GM12878 (cell line): ENCODE results near the gene KLHL7.

Experiments
- BCL11A ChIP-seq: IDR thresholded peaks from 2 replicates; pipeline ENCODE4 v1.6.1; 2011; ENCODE audit warnings: low read depth, low read length
- CBFB ChIP-seq: IDR thresholded peaks from 2 replicates; pipeline ENCODE4 v1.6.1; 2016; ENCODE audit warnings: antibody characterized with exemption, low read depth
- CREB1 ChIP-seq: IDR thresholded peaks from 2 replicates; pipeline ENCODE4 v1.6.1; 2012; ENCODE audit warnings: low read depth, mild to moderate bottlenecking, inconsistent platforms
- CTCF ChIP-seq, 3 experiments: IDR thresholded peaks in 2 of 3; conservative IDR thresholded peaks in 1 of 3; 2 replicates each; pipeline ENCODE4 v1.5.1; 2011; ENCODE audit warnings: low read depth in 3 of 3, low read length in 3 of 3, mild to moderate bottlenecking in 3 of 3, control low read depth in 2 of 3, moderate library complexity in 2 of 3, inconsistent platforms in 1 of 3, mixed read lengths in 1 of 3; ENCODE audit not compliant: control insufficient read depth in 2 of 3, insufficient read depth in 1 of 3; ENCODE audit errors: extremely low read depth in 1 of 3
- ELK1 ChIP-seq: IDR thresholded peaks from 2 replicates; pipeline ENCODE4 v1.6.1; 2012; ENCODE audit warnings: low read depth, low read length, improper control_type of control experiment
- FOS ChIP-seq: IDR thresholded peaks from 3 replicates; pipeline ENCODE4 v1.6.1; 2011; ENCODE audit warnings: borderline replicate concordance; ENCODE audit not compliant: insufficient read length; ENCODE audit errors: extremely low read depth
- NBN ChIP-seq: fragments of 450-650 bp; IDR thresholded peaks from 2 replicates; pipeline ENCODE4 v1.6.1; 2016
- NFIC ChIP-seq: IDR thresholded peaks from 2 replicates; pipeline ENCODE4 v1.6.1; 2012; ENCODE audit warnings: low read depth, mild to moderate bottlenecking, inconsistent platforms, low read length, moderate library complexity
- NFYB ChIP-seq: IDR thresholded peaks from 2 replicates; pipeline ENCODE4 v1.6.1; 2011; ENCODE audit warnings: low read depth, mild to moderate bottlenecking, low read length, improper control_type of control experiment, moderate library complexity; ENCODE audit not compliant: insufficient read depth
- PKNOX1 ChIP-seq: fragments of 450-650 bp; IDR thresholded peaks from 2 replicates; pipeline ENCODE4 v1.6.1; 2016; ENCODE audit warnings: mild to moderate bottlenecking
- POLR2A ChIP-seq: IDR thresholded peaks from 2 replicates; pipeline ENCODE4 v1.6.1; 2011; ENCODE audit warnings: low read depth, mild to moderate bottlenecking, low read length
- POLR2AphosphoS5 ChIP-seq: IDR thresholded peaks from 2 replicates; pipeline ENCODE4 v1.6.1; 2011; ENCODE audit warnings: mild to moderate bottlenecking, low read length, inconsistent platforms
- TAF1 ChIP-seq: IDR thresholded peaks from 2 replicates; pipeline ENCODE4 v1.6.1; 2011; ENCODE audit warnings: mild to moderate bottlenecking, low read depth, low read length, borderline replicate concordance
- YY1 ChIP-seq: IDR thresholded peaks from 2 replicates; pipeline ENCODE4 v1.6.1; 2011; ENCODE audit warnings: low read depth, mild to moderate bottlenecking, low read length

GRCh38 chr7:23218196-23218595, 112.6 kb downstream of the KLHL7 start:
- no peak for TF ChIP-seq ELK1
- no peak for TF ChIP-seq POLR2AphosphoS5
- TF ChIP-seq TAF1 = no peak
- no peak for TF ChIP-seq YY1
- TF ChIP-seq PKNOX1 = no peak
- no peak for TF ChIP-seq BCL11A
- TF ChIP-seq POLR2A = no peak
- TF ChIP-seq CBFB = no peak
- TF ChIP-seq CTCF (IDR thresholded peaks at IDR 0.05 in 2 of 3, conservative IDR thresholded peaks at IDR 0.05 in 1 of 3; ENCODE audit: control insufficient read depth in 2 of 3, extremely low read depth in 1 of 3, insufficient read depth in 1 of 3, low read depth in 3 of 3, low read length in 3 of 3) = no peak
- no peak for TF ChIP-seq NFIC
- no peak for TF ChIP-seq NFYB
- no peak for TF ChIP-seq CREB1
- TF ChIP-seq FOS = no peak
- no peak for TF ChIP-seq NBN
